OCI-LY7 (cell line): ENCODE measurements around the gene OR6C65. TPM values are rescaled to one million over a fixed set of nuclear protein-coding genes. Genes with fewer than 3 reads are reported as not detected.

Experiments
- total RNA-seq, 2 experiments: library from RNA; depleted of rRNA in 1 of 2; stranded (reverse); fragments of >200 nt in 1 of 2; shearing (Covaris generic) in 1 of 2; gene quantifications; 2 replicates each; pipeline ENCODE4 v1.2.3, GENCODE V29; 2014 to 2022

OR6C65 gene
- total RNA-seq, 2 experiments from 2014 or later: not detected

Other genes starting within 250 kb of the OR6C65 start
- gene OR10A7, start 179.5 kb upstream of the OR6C65 start, total RNA-seq (2014; rRNA removed; shearing (Covaris generic)): not detected in 2 replicates
- gene OR10A7, start 179.5 kb upstream of the OR6C65 start, total RNA-seq (2022): not detected in 2 replicates
- not detected in 2 replicates for gene OR6C74, start 155.9 kb upstream of the OR6C65 start, total RNA-seq (2014; rRNA removed; shearing (Covaris generic))
- not detected in 2 replicates for gene OR6C74, start 155.9 kb upstream of the OR6C65 start, total RNA-seq (2022)
- gene OR6C6, start 104.0 kb upstream of the OR6C65 start, total RNA-seq (2014; rRNA removed; shearing (Covaris generic)): not detected in 2 replicates
- gene OR6C6, start 104.0 kb upstream of the OR6C65 start, total RNA-seq (2022): not detected in 2 replicates
- gene OR6C1, start 86.2 kb upstream of the OR6C65 start, total RNA-seq (2014; rRNA removed; shearing (Covaris generic)): not detected in 2 replicates
- not detected in 2 replicates for gene OR6C1, start 86.2 kb upstream of the OR6C65 start, total RNA-seq (2022)
- not detected in 2 replicates for gene OR6C3, start 69.8 kb upstream of the OR6C65 start, total RNA-seq (2014; rRNA removed; shearing (Covaris generic))
- gene OR6C3, start 69.8 kb upstream of the OR6C65 start, total RNA-seq (2022): not detected in 2 replicates
- gene OR6C75, start 37.6 kb upstream of the OR6C65 start, total RNA-seq (2014; rRNA removed; shearing (Covaris generic)): not detected in 2 replicates
- not detected in 2 replicates for gene OR6C75, start 37.6 kb upstream of the OR6C65 start, total RNA-seq (2022)
- gene OR6C76, start 25.7 kb downstream of the OR6C65 start, total RNA-seq (2014; rRNA removed; shearing (Covaris generic)): not detected in 2 replicates
- gene OR6C76, start 25.7 kb downstream of the OR6C65 start, total RNA-seq (2022): not detected in 2 replicates
- gene OR6C2, start 43.5 kb downstream of the OR6C65 start, total RNA-seq (2014; rRNA removed; shearing (Covaris generic)): not detected in 2 replicates
- gene OR6C2, start 43.5 kb downstream of the OR6C65 start, total RNA-seq (2022): not detected in 2 replicates
- 0.90 TPM in 1 of 2 replicates, not detected in the other for gene OR6C70, start 69.6 kb downstream of the OR6C65 start, total RNA-seq (2014; rRNA removed; shearing (Covaris generic))
- not detected in 2 replicates for gene OR6C70, start 69.6 kb downstream of the OR6C65 start, total RNA-seq (2022)
- not detected in 2 replicates for gene OR6C68, start 91.8 kb downstream of the OR6C65 start, total RNA-seq (2014; rRNA removed; shearing (Covaris generic))
- not detected in 2 replicates for gene OR6C68, start 91.8 kb downstream of the OR6C65 start, total RNA-seq (2022)
- gene OR6C4, start 149.1 kb downstream of the OR6C65 start, total RNA-seq (2014; rRNA removed; shearing (Covaris generic)): not detected in 2 replicates
- gene OR6C4, start 149.1 kb downstream of the OR6C65 start, total RNA-seq (2022): not detected in 2 replicates
- gene OR2AP1, start 171.9 kb downstream of the OR6C65 start, total RNA-seq (2014; rRNA removed; shearing (Covaris generic)): not detected in 2 replicates
- gene OR2AP1, start 171.9 kb downstream of the OR6C65 start, total RNA-seq (2022): not detected in 2 replicates
- gene OR10P1, start 236.4 kb downstream of the OR6C65 start, total RNA-seq (2014; rRNA removed; shearing (Covaris generic)): not detected in 2 replicates
- gene OR10P1, start 236.4 kb downstream of the OR6C65 start, total RNA-seq (2022): not detected in 2 replicates